GM19467 (cell line): ENCODE measurements around the gene FAM78B.

Experiments
- ATAC-seq: cut with Tn5 transposase; IDR thresholded peaks from one replicate; pipeline ENCODE4 v1.9.1; 2021; ENCODE audit warnings: mild to moderate bottlenecking, moderate library complexity; ENCODE audit not compliant: unreplicated experiment

FAM78B gene

GRCh38 chr1:166164995-166165660 lies 1.7 kb downstream of the FAM78B start:
- ATAC-seq, result no peak

GRCh38 chr1:166164646-166164994 lies 2.2 kb downstream of the FAM78B start:
- no peak for ATAC-seq

DNA sequence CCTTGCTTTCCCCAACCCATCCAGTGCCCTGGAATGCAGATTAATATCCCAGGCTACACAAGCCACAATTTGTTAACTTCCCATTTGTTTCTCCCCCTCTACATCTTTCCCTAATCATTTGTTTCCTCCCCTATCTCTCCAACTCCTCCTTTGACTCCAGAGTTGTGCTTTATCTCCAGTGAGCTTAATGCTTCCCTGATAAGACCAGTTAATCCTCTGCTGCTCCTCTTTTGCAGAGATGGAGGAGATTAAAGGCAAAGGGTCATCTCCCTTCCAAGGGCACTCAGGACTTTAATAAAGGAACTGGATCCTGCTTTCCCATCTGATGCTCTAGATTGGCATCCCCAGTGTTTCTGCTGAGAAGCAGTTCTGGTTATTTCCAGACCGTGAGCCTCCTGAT lies 7.1 kb downstream of the FAM78B start:
- ATAC-seq, result no peak

- no peak for ATAC-seq
These were observed 10.1 kb downstream of the FAM78B start for GRCh38 chr1:166156674-166157073.

GRCh38 chr1:166155108-166155507 lies 11.7 kb downstream of the FAM78B start:
- no peak for ATAC-seq

DNA sequence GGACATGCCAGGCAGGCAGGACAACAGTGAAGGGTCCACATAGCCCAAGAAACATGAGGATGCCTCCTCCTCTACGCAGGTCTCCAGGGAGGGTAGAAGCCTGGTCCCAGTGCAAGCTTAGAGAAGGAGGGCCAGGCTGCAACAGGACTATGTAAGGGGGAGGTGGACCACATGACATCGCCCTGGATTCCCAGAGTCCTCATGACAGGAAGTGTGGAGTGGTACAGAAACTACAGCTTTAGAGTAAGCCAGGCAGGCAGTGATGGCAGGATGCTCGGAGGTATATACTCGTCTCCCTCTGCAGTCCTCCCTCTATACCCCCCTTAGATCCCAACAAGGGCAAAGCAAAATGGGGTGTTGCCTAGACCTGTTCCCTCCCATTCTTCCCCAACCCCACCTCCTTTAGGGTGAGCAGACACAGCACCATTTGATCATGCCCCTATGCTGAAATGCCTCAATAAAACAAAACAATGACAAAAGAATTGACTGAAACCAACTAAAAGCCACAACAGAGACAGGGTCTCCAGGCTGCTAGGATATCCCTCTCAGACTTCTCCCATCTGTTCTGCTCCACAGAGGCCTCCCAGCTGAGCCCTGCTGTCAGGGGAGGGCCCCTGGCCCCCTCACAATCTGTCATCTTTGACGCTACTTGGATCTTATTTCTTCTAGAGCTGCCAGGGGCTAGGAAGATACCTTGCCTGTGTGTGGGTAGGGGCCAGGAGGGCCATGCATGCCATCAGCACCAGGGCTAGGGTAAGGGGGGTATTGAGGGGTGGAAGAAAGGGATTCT lies 13.1 kb downstream of the FAM78B start:
- no peak for ATAC-seq

- no peak for ATAC-seq
These were observed 13.8 kb downstream of the FAM78B start for GRCh38 chr1:166152978-166153377.

GRCh38 chr1:166151804-166152203 lies 15.0 kb downstream of the FAM78B start:
- ATAC-seq, result no peak

- ATAC-seq, result no peak
These were observed 21.3 kb downstream of the FAM78B start for GRCh38 chr1:166145499-166145898.

DNA sequence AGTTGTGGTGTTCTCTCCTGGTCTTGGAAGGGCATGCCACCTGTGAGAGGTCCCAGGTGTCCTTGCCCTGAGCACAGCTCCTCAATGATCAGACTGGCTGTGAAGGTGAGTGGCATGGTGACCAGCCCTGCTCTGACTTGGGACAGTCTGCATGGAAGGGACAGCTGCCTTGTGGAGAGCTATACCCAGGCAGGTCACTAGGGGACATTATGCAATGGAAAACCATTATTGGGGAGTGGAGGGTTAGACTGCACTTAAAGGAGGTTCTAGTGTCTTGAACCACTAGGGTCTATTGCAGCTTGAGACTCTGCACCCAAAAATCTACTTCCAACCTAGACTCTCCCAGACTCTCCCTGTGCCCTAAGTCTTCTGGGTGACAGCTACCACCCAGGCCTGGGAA lies 24.8 kb downstream of the FAM78B start:
- ATAC-seq, result no peak

- ATAC-seq, result no peak
These were observed 26.6 kb downstream of the FAM78B start for GRCh38 chr1:166140251-166140650.

DNA sequence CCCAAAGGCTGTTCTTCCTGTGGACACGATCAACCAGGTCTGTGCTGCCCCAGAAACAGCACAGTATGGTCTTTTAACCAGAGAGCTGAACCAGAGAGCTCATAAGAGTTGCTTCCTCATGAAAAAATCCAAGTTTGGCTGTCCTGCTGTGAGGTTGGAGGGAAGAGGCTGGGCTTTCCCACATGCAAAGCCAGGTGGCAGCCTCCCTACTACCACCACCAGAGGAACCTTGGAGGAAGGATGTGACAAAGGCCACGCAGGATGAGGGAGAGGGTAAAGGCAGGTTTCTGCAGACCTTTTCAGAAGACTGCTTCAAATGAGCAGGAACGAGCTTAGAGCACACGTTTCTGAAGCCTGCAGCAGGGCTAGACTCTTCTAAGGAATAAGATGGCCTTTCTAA lies 27.1 kb downstream of the FAM78B start:
- no peak for ATAC-seq

GRCh38 chr1:166136699-166137401 lies 30.0 kb downstream of the FAM78B start:
- ATAC-seq, result no peak

GRCh38 chr1:166136222-166136621 lies 30.6 kb downstream of the FAM78B start:
- no peak for ATAC-seq

GRCh38 chr1:166133857-166134256 lies 32.9 kb downstream of the FAM78B start:
- no peak for ATAC-seq

- ATAC-seq, result no peak
These were observed 33.4 kb downstream of the FAM78B start for GRCh38 chr1:166133276-166133841.

GRCh38 chr1:166132496-166132895 lies 34.3 kb downstream of the FAM78B start:
- ATAC-seq, result no peak

DNA sequence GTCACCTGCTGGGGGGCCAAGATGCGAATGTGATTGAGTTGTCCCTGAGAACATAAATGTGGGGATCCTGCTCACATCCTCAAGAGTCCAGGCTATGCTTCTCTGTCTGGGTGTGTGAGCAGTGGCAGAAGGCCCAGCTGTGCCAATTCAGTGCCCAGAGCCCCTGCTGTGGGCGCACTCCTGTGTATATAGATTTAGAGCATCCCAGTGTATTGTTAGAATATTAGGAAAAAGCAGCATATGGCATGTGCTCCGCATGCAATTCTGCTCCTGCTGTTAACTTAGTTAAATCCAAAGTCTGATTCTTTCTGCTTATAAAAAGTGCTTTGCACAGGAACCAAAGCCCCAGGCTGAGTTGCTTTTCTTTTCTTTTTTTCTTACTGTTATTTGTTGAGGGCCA lies 37.8 kb downstream of the FAM78B start:
- ATAC-seq, result no peak

DNA sequence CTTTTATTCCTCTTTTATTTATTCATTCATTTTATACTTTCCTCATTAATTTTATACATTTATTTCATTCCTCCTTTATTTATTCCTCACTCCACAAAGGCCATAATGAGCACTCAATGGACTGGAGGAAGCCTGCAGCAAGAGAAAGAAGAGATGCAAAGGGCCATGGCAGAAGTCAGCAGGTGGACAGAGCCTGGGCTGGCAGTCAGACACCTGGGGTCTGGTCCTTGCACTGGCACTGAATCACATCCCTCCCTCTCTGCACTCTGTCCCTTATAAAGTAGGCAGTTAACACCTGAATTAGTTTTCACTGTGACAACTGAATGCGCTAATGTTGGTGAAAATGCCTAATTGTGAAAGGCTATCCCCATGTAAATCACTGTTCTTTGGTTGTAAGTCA lies 38.6 kb downstream of the FAM78B start:
- no peak for ATAC-seq

GRCh38 chr1:166127003-166127402 lies 39.8 kb downstream of the FAM78B start:
- no peak for ATAC-seq

DNA sequence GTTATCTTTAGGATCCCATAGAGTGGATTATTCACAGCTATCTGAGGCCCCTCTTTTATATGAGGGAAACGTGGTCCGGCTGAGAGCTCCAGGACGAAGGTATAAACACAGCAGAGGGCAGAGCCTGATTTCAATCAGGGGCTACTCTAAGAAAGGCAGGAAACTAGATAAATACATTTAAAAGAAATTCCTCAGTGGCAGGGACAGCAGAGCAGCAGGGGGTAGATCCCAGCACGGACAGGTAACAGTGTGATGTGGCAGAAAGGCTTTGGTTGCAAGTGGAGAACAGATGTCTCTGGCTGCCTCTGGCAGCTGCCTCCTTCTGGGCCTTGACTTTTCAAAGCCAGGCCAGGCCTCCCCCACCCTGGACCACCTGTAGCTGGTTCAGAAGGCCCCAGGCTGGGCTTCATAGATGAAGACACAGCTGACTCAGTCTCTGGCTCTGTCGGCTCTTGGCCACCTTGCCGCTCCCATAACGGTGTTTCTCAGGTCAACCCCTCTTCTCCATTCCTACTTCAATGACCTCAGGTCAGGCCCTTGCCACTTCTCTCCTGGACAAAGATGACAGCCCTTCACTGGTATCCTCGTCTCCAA lies 43.8 kb downstream of the FAM78B start:
- no peak for ATAC-seq
